Naive B cell (primary cell): ENCODE measurements around the gene OR5AC2. TPM values are rescaled to one million over a fixed set of nuclear protein-coding genes. Genes with fewer than 3 reads are reported as not detected.

Experiments
- ATAC-seq, 2 donors: fragments of 150-1000 bp; cut with Tn5 transposase; 2 replicates each; pipeline ENCODE4 v1.10.0; 2021; ENCODE audit warnings: low read depth in 2 of 2, mild to moderate bottlenecking in 2 of 2, moderate library complexity in 2 of 2
- DNase-seq: peaks from one replicate; pipeline ENCODE4 v3.0.0; 2022
- H3K27ac Mint-ChIP-seq, 6 donors: one replicate each; pipeline ENCODE4 v1.8.0; 2020 to 2022; ENCODE audit warnings: mild to moderate bottlenecking in 6 of 6, mixed read lengths in 6 of 6, moderate library complexity in 5 of 6, inconsistent platforms in 2 of 6
- H3K27me3 Mint-ChIP-seq, 3 donors: one replicate each; pipeline ENCODE4 v1.8.0; 2021 to 2022; ENCODE audit warnings: mixed read lengths in 3 of 3, mild to moderate bottlenecking in 1 of 3
- H3K36me3 Mint-ChIP-seq, 2 donors: one replicate each; pipeline ENCODE4 v1.8.0; 2020 to 2022; ENCODE audit warnings: mixed read lengths in 2 of 2, inconsistent platforms in 1 of 2, mild to moderate bottlenecking in 1 of 2
- H3K4me1 Mint-ChIP-seq, 3 donors: one replicate each; pipeline ENCODE4 v1.8.0; 2020 to 2022; ENCODE audit warnings: mixed read lengths in 3 of 3, inconsistent platforms in 1 of 3, mild to moderate bottlenecking in 1 of 3, moderate library complexity in 1 of 3
- H3K4me3 Mint-ChIP-seq, 8 donors: one replicate each; pipeline ENCODE4 v1.8.0; 2020 to 2022; ENCODE audit warnings: mild to moderate bottlenecking in 8 of 8, mixed read lengths in 8 of 8, moderate library complexity in 8 of 8, inconsistent platforms in 2 of 8
- H3K9me3 Mint-ChIP-seq, 7 donors: one replicate each; pipeline ENCODE4 v1.8.0; 2020 to 2022; ENCODE audit warnings: mixed read lengths in 7 of 7, mild to moderate bottlenecking in 5 of 7, inconsistent platforms in 2 of 7, moderate library complexity in 1 of 7
- polyA plus RNA-seq, 6 donors: library from polyadenylated mRNA; unstranded; fragments of 300-500 nt; fragmentation: Illumina TruSeq; gene quantifications; one replicate each; pipeline ENCODE4 v1.2.3, GENCODE V29; 2021; ENCODE audit warnings: low read depth in 6 of 6

OR5AC2 gene
- polyA plus RNA-seq, 6 donors from 2014 or later: not detected

DNA sequence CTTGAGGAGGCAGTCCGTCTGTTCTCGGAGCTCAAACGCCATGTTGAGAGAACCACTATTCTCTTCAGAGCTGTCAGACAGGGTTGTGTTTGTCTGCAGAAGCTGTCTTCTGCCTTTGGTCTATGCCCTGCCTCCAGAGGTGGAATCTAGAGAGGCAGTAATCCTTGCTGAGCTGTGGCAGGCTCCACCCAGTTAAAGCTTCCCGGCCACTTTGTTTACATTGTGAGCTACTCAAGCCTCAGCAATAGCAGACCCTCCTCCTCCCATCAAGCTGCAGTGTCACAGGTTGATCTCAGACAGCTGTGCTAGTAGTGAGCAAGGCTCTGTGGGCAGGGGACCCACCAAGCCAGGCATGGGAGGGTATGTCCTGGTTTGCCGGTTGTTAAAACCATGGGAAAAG is 8.9 kb downstream of the OR5AC2 start:
- no peaks in the 10 kb centered on the region for H3K27me3 Mint-ChIP-seq
- H3K4me3 Mint-ChIP-seq: no peak overlapping the region
- no peak for ATAC-seq

GRCh38 chr3:98099848-98100247 is 12.9 kb downstream of the OR5AC2 start:
- Mint-ChIP-seq H3K36me3 (no peaks in the 10 kb centered on the region), H3K4me1 (no peaks in the 10 kb centered on the region), H3K4me3 (no peak overlapping the region), H3K9me3 (peaks cover 0 to 9% (median 4%) of the 10 kb centered on the region in 7 donors), H3K27ac (no peak overlapping the region), H3K27me3 (no peaks in the 10 kb centered on the region)
- no peak for DNase-seq
- no peak for ATAC-seq

More for the DNA sequence above, 8.9 kb downstream of the OR5AC2 start:
- DNase-seq: no peak
- Mint-ChIP-seq H3K9me3 (peaks cover 2 to 22% (median 7%) of the 10 kb centered on the region in 7 donors), H3K4me1 (no peaks in the 10 kb centered on the region), H3K36me3 (no peaks in the 10 kb centered on the region), H3K27ac (no peak overlapping the region)

GRCh38 chr3:98108162-98108561 is 21.2 kb downstream of the OR5AC2 start:
- no peak for DNase-seq
- no peak for ATAC-seq
- no peak overlapping the region for H3K27ac Mint-ChIP-seq
- peaks cover 0 to 55% (median 22%) of the 10 kb centered on the region in 7 donors for H3K9me3 Mint-ChIP-seq
- H3K27me3 Mint-ChIP-seq: no peaks in the 10 kb centered on the region
- no peaks in the 10 kb centered on the region for H3K4me1 Mint-ChIP-seq
- no peak overlapping the region for H3K4me3 Mint-ChIP-seq
- no peaks in the 10 kb centered on the region for H3K36me3 Mint-ChIP-seq

GRCh38 chr3:98109807-98110549 is 23.0 kb downstream of the OR5AC2 start:
- ATAC-seq: no peak
- H3K36me3 Mint-ChIP-seq: no peaks in the 10 kb centered on the region
- no peak overlapping the region for H3K4me3 Mint-ChIP-seq
- no peaks in the 10 kb centered on the region for H3K4me1 Mint-ChIP-seq
- H3K27ac Mint-ChIP-seq: no peak overlapping the region
- peaks cover 9 to 66% (median 24%) of the 10 kb centered on the region in 7 donors for H3K9me3 Mint-ChIP-seq
- no peak for DNase-seq
- no peaks in the 10 kb centered on the region for H3K27me3 Mint-ChIP-seq

- Mint-ChIP-seq H3K4me3 (no peak overlapping the region), H3K9me3 (peaks cover 9 to 65% (median 24%) of the 10 kb centered on the region in 7 donors), H3K36me3 (no peaks in the 10 kb centered on the region), H3K27ac (no peak overlapping the region), H3K4me1 (no peaks in the 10 kb centered on the region), H3K27me3 (no peaks in the 10 kb centered on the region)
- DNase-seq (no peak), ATAC-seq (no peak)
These were observed 23.6 kb downstream of the OR5AC2 start for GRCh38 chr3:98110550-98110908.

DNA sequence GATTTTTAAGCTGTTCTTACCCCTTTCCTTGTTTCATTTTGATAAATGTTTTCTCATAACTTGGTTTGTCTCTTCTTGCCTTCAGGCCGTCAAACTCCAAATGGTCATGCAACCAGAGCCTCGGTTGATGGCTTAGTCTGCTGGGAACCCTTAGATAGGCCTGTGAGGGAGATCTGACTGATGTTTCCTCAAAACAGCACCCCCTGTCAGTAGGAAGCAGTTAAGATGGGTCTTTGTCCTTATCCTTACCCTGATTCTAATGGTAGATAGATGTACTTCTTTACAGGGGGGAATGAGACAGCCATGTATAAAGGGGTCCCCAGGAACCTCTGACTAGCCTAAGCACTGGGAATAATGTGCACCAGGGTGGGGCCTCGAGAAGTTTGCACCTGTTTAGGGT is 27.3 kb downstream of the OR5AC2 start:
- no peak for DNase-seq
- H3K27ac Mint-ChIP-seq: no peak overlapping the region
- H3K4me3 Mint-ChIP-seq: no peak overlapping the region
- H3K36me3 Mint-ChIP-seq: peaks cover 0 to 7% of the 10 kb centered on the region in 2 donors
- H3K9me3 Mint-ChIP-seq: peaks cover 13 to 60% (median 23%) of the 10 kb centered on the region in 7 donors
- ATAC-seq: no peak
- H3K27me3 Mint-ChIP-seq: no peaks in the 10 kb centered on the region
- no peaks in the 10 kb centered on the region for H3K4me1 Mint-ChIP-seq

- Mint-ChIP-seq H3K4me3 (no peak overlapping the region), H3K9me3 (peaks cover 4 to 48% (median 19%) of the 10 kb centered on the region in 7 donors), H3K27ac (no peak overlapping the region), H3K36me3 (peaks cover 0 to 7% of the 10 kb centered on the region in 2 donors), H3K4me1 (no peaks in the 10 kb centered on the region), H3K27me3 (no peaks in the 10 kb centered on the region)
- no peak for DNase-seq
- no peak for ATAC-seq
These were observed 28.7 kb downstream of the OR5AC2 start for GRCh38 chr3:98115717-98116116.

GRCh38 chr3:98130421-98130820 is 43.4 kb downstream of the OR5AC2 start, which contains the start of gene OR5H1:
OR5H1 (plus strand) TSS chr3:98130721; CDS start chr3:98132698, 1,977 bp downstream.
- no peak for ATAC-seq

DNA sequence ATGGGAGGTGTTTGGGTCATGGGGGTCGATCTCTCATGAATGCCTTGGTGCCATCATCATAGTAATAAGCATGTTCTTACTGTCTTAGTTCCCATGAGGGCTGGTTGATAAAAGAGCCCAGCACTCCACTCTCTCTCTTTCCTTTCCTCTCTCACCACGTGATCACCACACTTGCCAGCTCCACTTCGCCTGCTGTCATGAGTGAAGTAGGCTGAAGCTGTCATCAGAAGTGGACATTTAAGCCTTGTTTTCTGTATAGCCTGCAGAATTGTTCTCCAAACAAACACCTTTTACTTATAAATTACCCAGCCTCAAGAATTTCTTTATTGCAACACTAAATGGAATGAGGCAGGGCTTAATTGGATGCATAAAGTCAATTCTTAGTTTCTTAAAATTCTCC is 49.7 kb downstream of the OR5AC2 start:
- Mint-ChIP-seq H3K27me3 (peaks cover 0 to 4% (median 0%) of the 10 kb centered on the region in 3 donors), H3K4me3 (no peak overlapping the region), H3K36me3 (no peaks in the 10 kb centered on the region), H3K9me3 (peaks cover 0 to 4% (median 0%) of the 10 kb centered on the region in 7 donors), H3K4me1 (no peaks in the 10 kb centered on the region), H3K27ac (no peak overlapping the region)
- ATAC-seq (no peak), DNase-seq (no peak)

More at GRCh38 chr3:98130421-98130820, 43.4 kb downstream of the OR5AC2 start, which contains the start of gene OR5H1:
- peaks cover 0 to 4% (median 0%) of the 10 kb centered on the region in 3 donors for H3K27me3 Mint-ChIP-seq
- DNase-seq: no peak
- H3K36me3 Mint-ChIP-seq: no peaks in the 10 kb centered on the region
- H3K9me3 Mint-ChIP-seq: peaks cover 0 to 10% (median 5%) of the 10 kb centered on the region in 7 donors
- H3K27ac Mint-ChIP-seq: no peak within 1 kb of the TSS
- no peaks in the 10 kb centered on the region for H3K4me1 Mint-ChIP-seq
- H3K4me3 Mint-ChIP-seq: no peak within 1 kb of the TSS

Other genes starting within 250 kb of the OR5AC2 start
- gene RIOX2, start 114.7 kb upstream of the OR5AC2 start, polyA plus RNA-seq: 10 to 100 TPM; 20.4 to 34.6 (median 27.2) TPM
- gene GABRR3, start 51.9 kb upstream of the OR5AC2 start, polyA plus RNA-seq: not detected
- not detected for gene OR5H1, start 43.5 kb downstream of the OR5AC2 start, polyA plus RNA-seq
- not detected for gene OR5H14, start 60.3 kb downstream of the OR5AC2 start, polyA plus RNA-seq
- not detected for gene OR5H15, start 79.5 kb downstream of the OR5AC2 start, polyA plus RNA-seq
- not detected for gene OR5H6, start 177.1 kb downstream of the OR5AC2 start, polyA plus RNA-seq
- gene OR5H2, start 195.3 kb downstream of the OR5AC2 start, polyA plus RNA-seq: not detected